Tibial nerve (tissue), 4 donors: Measurements from ENCODE around the gene RBL2.

ENCODE experiments used
- CTCF ChIP-seq, 5 experiments: fragments of 200-600 bp in 3 of 5; fragments of 450-650 bp in 2 of 5; sonication (generic) in 3 of 5; IDR thresholded peaks; one replicate each; pipeline ENCODE4 v1.5.1; 2016 to 2019; ENCODE audit warnings: antibody characterized with exemption in 5 of 5, mild to moderate bottlenecking in 3 of 5, moderate library complexity in 2 of 5
- EP300 ChIP-seq, 2 donors: sonication (generic); formaldehyde crosslinking; IDR thresholded peaks; one replicate each; pipeline ENCODE4 v1.6.1; 2017; ENCODE audit warnings: antibody characterized with exemption in 2 of 2, mild to moderate bottlenecking in 1 of 2
- POLR2A ChIP-seq, 2 donors: fragments of 450-650 bp; IDR thresholded peaks; one replicate each; pipeline ENCODE4 v1.6.1; 2017; ENCODE audit warnings: antibody characterized with exemption in 2 of 2, mild to moderate bottlenecking in 2 of 2, moderate library complexity in 2 of 2

- TF ChIP-seq CTCF (IDR thresholded peaks at IDR 0.05) (no peak), POLR2A (IDR thresholded peaks at IDR 0.05) (no peak), EP300 (IDR thresholded peaks at IDR 0.05) (no peak)
These were observed 89.0 kb downstream of the RBL2 start for GRCh38 chr16:53523126-53523804.
